A549 treated with Mapracorat at 1 μM for 4 hours (cell line): ENCODE results near the gene RPS19BP1. TPM values are rescaled to one million over a fixed set of nuclear protein-coding genes. Genes with fewer than 3 reads are reported as not detected.

Source experiments
- total RNA-seq: library from RNA; stranded (reverse); fragments of 200-300 nt; extraction: Qiagen RNA extraction; gene quantifications from 5 replicates; pipeline ENCODE4 v1.2.3, GENCODE V29; 2022

RPS19BP1 gene
- 73.0 to 116 TPM (median 101 TPM) in 5 replicates for total RNA-seq

GRCh38 chr22:39532215-39533073 lies at the start of gene RPS19BP1:
Gene RPS19BP1 (minus strand): TSS chr22:39532748. CDS start chr22:39532738, 10 bp downstream.

GRCh38 chr22:39570665-39571064 lies 38.1 kb upstream of the RPS19BP1 start, which contains the start of gene CACNA1I:
Gene CACNA1I (plus strand): TSS chr22:39570753. CDS start chr22:39570753, 0 bp downstream.

GRCh38 chr22:39520226-39521105 lies 12.1 kb downstream of the RPS19BP1 start, which contains the start of gene ATF4:
Gene ATF4 (plus strand): TSS chr22:39520562. CDS start chr22:39521446, 884 bp downstream.

GRCh38 chr22:39502109-39502788 lies 30.3 kb downstream of the RPS19BP1 start, which contains the start of gene MIEF1:
Gene MIEF1 (plus strand): TSS chr22:39502290. CDS start chr22:39511295, 9,005 bp downstream.

Other genes with a start within 250 kb of the RPS19BP1 start
- gene RPL3, start 213.1 kb downstream of the RPS19BP1 start, total RNA-seq: 1,740 to 2,307 TPM (median 1,763 TPM) in 5 replicates
- 11.2 to 14.1 TPM (median 12.3 TPM) in 5 replicates for gene SYNGR1, start 182.8 kb downstream of the RPS19BP1 start, total RNA-seq
- 8.1 to 11.4 TPM (median 10.4 TPM) in 5 replicates for gene TAB1, start 133.0 kb downstream of the RPS19BP1 start, total RNA-seq
- gene MGAT3, start 75.7 kb downstream of the RPS19BP1 start, total RNA-seq: 0.43 to 0.84 TPM (median 0.71 TPM) in 5 replicates
- gene MIEF1, start 30.5 kb downstream of the RPS19BP1 start, total RNA-seq: 22.7 to 27.4 TPM (median 24.0 TPM) in 5 replicates
- gene ATF4, start 12.2 kb downstream of the RPS19BP1 start, total RNA-seq: 314 to 356 TPM (median 330 TPM) in 5 replicates
- 0.02 to 0.06 TPM (median 0.05 TPM) in 5 replicates for gene CACNA1I, start 38.0 kb upstream of the RPS19BP1 start, total RNA-seq